Activated CD4-positive, alpha-beta memory T cell treated with anti-CD3 and anti-CD28 coated beads for 36 hours (primary cell): ENCODE measurements around the gene AP1S3. TPM values are rescaled to one million over a fixed set of nuclear protein-coding genes. Genes with fewer than 3 reads are reported as not detected.
"Not testable (repeated sequence)": the region's sequence is repeated elsewhere in the genome, so short reads cannot be mapped to it uniquely, and the experiment has no call there.

Experiments used
- CTCF ChIA-PET: fragments of 350-600 bp; sonication (Branson Sonifier 250); formaldehyde crosslinking; loops from one replicate; lab custom pipeline; 2021; ENCODE audit warnings: antibody characterized with exemption, inconsistent platforms; lab: Charles Lee
- POLR2A ChIA-PET: fragments of 350-600 bp; sonication (Branson Sonifier 250); formaldehyde crosslinking; loops from one replicate; lab custom pipeline; 2021; ENCODE audit warnings: antibody characterized with exemption; lab: Charles Lee
- DNase-seq: peaks from one replicate; pipeline ENCODE4 v3.0.0-alpha.2; 2020
- H3K27ac Mint-ChIP-seq: one replicate; pipeline ENCODE4 v1.8.0; 2021; ENCODE audit warnings: mixed read lengths
- H3K27me3 Mint-ChIP-seq: one replicate; pipeline ENCODE4 v1.8.0; 2021; ENCODE audit warnings: mixed read lengths
- H3K36me3 Mint-ChIP-seq: one replicate; pipeline ENCODE4 v1.8.0; 2021; ENCODE audit warnings: mixed read lengths
- H3K4me1 Mint-ChIP-seq: one replicate; pipeline ENCODE4 v1.8.0; 2021; ENCODE audit warnings: low read depth, mixed read lengths
- H3K4me3 Mint-ChIP-seq: one replicate; pipeline ENCODE4 v1.8.0; 2021; ENCODE audit warnings: mild to moderate bottlenecking, mixed read lengths
- H3K9me3 Mint-ChIP-seq: one replicate; pipeline ENCODE4 v1.8.0; 2021; ENCODE audit warnings: mixed read lengths
- intact Hi-C: fragments of 100-400 bp; cut with micrococcal nuclease; formaldehyde crosslinking; loops from one replicate; pipeline ENCODE4 v1.15.1; 2023
- total RNA-seq, 2 experiments: library from RNA; stranded (reverse); gene quantifications; one replicate each; pipeline ENCODE4 v1.2.3, GENCODE V29; 2021

Gene AP1S3
- total RNA-seq, 2 experiments from 2014 or later: 10.1 to 12.1 TPM

DNA sequence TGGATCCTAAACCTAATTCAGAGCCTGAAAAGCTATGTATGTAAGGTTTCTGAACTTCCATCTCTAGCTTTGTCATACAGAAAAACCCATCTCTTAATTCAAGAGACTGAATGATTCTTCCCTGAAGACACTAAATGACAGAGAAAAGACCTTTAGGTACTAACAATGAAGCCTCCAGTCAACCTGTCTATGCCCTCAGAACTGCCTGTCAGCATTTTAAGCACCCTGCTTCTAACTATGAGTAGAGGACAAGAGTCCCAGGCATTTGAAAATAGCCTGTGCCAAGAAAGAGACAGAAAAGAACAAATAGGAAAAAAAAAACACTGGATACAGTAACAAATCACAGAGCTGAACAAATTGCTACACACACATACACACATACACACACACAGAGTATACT is 48.6 kb downstream of the AP1S3 start:
- no peak overlapping the region for H3K27ac Mint-ChIP-seq
- H3K36me3 Mint-ChIP-seq: no peaks in the 10 kb centered on the region
- no peaks in the 10 kb centered on the region for H3K4me1 Mint-ChIP-seq
- H3K9me3 Mint-ChIP-seq: no peaks in the 10 kb centered on the region
- POLR2A ChIA-PET: interaction anchor here (0.7 kb wide), 1 partner anchor 9 kb away, joined by 4 read pairs; no protein-coding TSS in a partner anchor
- H3K27me3 Mint-ChIP-seq: no peaks in the 10 kb centered on the region
- intact Hi-C loops: no loop called here
- no peak overlapping the region for H3K4me3 Mint-ChIP-seq
- CTCF ChIA-PET: no interaction called here
- DNase-seq: no peak

- H3K27me3 Mint-ChIP-seq, intact Hi-C loops, H3K4me3 Mint-ChIP-seq, H3K27ac Mint-ChIP-seq, H3K36me3 Mint-ChIP-seq, H3K9me3 Mint-ChIP-seq, POLR2A ChIA-PET, CTCF ChIA-PET, DNase-seq, H3K4me1 Mint-ChIP-seq: not testable (repeated sequence)
These were observed 49.3 kb downstream of the AP1S3 start for GRCh38 chr2:223788106-223788505.

GRCh38 chr2:223787358-223787757 is 50.0 kb downstream of the AP1S3 start:
- Mint-ChIP-seq H3K4me1 (no peaks in the 10 kb centered on the region), H3K4me3 (no peak overlapping the region), H3K27me3 (no peaks in the 10 kb centered on the region), H3K36me3 (no peaks in the 10 kb centered on the region), H3K9me3 (no peaks in the 10 kb centered on the region), H3K27ac (no peak overlapping the region)
- CTCF ChIA-PET: no interaction called here
- POLR2A ChIA-PET: no interaction called here
- no peak for DNase-seq
- intact Hi-C loops: no loop called here

DNA sequence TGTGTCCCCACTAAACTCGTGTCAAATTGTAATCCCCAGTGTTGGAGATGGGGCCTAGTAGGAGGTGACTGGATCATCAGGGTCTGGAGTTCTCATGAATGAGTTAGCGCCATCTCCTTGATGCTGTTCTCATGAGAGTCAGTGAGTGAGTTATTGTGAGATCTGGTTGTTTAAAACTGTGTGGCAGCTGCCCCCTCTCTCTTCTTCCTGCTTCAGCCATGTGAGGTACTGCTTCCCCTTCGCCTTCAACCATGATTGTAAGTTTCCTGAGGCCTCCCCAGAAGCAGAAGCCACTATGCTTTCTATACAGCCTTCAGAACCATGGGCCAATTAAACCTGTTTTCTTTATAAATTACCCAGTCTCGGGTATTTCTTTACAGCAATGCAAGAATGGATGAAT is 50.4 kb downstream of the AP1S3 start:
- ChIA-PET CTCF (no interaction called here), POLR2A (interaction anchor here (0.6 kb wide), 1 partner anchor 231 kb away, joined by 3 read pairs; no protein-coding TSS in a partner anchor)
- Mint-ChIP-seq H3K36me3 (no peaks in the 10 kb centered on the region), H3K4me3 (no peak overlapping the region), H3K27ac (no peak overlapping the region), H3K27me3 (no peaks in the 10 kb centered on the region), H3K4me1 (no peaks in the 10 kb centered on the region), H3K9me3 (no peaks in the 10 kb centered on the region)
- intact Hi-C loops: no loop called here
- no peak for DNase-seq

DNA sequence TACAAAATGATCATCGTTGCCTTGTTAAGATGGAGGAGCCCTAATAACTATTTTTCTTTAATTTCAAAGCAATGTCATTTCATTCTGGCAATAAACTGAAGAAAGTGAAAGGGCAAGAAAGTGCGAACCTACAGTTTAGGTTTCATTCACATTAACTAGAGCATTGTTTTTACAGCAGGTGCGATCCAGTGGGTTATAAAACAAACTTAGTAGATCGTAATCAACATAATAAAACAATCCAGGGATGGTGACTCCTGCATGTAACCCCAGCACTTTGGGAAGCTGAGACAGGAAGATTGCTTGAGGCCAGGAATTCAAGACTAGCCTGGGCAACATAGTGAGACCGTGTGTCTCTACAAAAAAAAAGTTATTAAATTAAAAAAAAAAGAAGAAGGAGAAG is 51.1 kb downstream of the AP1S3 start:
- no peaks in the 10 kb centered on the region for H3K36me3 Mint-ChIP-seq
- no peaks in the 10 kb centered on the region for H3K27me3 Mint-ChIP-seq
- H3K27ac Mint-ChIP-seq: no peak overlapping the region
- intact Hi-C loops: no loop called here
- ChIA-PET POLR2A (interaction anchor here (0.6 kb wide), 1 partner anchor 230 kb away, joined by 3 read pairs; no protein-coding TSS in a partner anchor), CTCF (no interaction called here)
- H3K9me3 Mint-ChIP-seq: no peaks in the 10 kb centered on the region
- no peak for DNase-seq
- no peaks in the 10 kb centered on the region for H3K4me1 Mint-ChIP-seq
- H3K4me3 Mint-ChIP-seq: no peak overlapping the region

- ChIA-PET POLR2A (no interaction called here), CTCF (no interaction called here)
- no peak for DNase-seq
- Mint-ChIP-seq H3K4me3 (no peak overlapping the region), H3K27ac (no peak overlapping the region), H3K27me3 (no peaks in the 10 kb centered on the region), H3K4me1 (no peaks in the 10 kb centered on the region), H3K36me3 (no peaks in the 10 kb centered on the region), H3K9me3 (no peaks in the 10 kb centered on the region)
- intact Hi-C loops: loop anchor here (5.0 kb wide), 1 partner anchor 498 kb away; no protein-coding TSS in a partner anchor
These were observed 53.1 kb downstream of the AP1S3 start for GRCh38 chr2:223784221-223784772.

DNA sequence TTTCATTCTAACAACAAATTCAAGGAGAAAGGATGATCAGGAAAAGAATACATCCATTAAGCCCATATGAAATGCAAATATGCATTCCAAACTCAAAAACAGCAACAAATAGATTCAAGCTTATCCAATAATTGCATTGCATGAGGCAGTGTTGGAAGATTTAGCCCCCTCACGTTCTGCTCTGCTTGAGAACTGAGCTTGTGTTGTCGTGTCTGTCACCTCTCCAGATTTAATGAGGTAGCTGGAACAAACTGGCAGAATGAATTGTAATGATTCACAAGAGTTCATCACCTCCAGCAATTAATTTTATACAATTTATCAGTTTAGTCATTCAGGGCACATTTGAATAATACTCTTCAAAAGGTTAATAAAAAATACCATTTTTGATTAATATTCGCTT is 54.8 kb downstream of the AP1S3 start:
- DNase-seq: no peak
- Mint-ChIP-seq H3K4me1 (no peaks in the 10 kb centered on the region), H3K27me3 (no peaks in the 10 kb centered on the region), H3K9me3 (no peaks in the 10 kb centered on the region), H3K36me3 (no peaks in the 10 kb centered on the region), H3K27ac (no peak overlapping the region), H3K4me3 (no peak overlapping the region)
- POLR2A ChIA-PET: no interaction called here
- CTCF ChIA-PET: no interaction called here
- intact Hi-C loops: loop anchor here (5.0 kb wide), 1 partner anchor 500 kb away; no protein-coding TSS in a partner anchor

DNA sequence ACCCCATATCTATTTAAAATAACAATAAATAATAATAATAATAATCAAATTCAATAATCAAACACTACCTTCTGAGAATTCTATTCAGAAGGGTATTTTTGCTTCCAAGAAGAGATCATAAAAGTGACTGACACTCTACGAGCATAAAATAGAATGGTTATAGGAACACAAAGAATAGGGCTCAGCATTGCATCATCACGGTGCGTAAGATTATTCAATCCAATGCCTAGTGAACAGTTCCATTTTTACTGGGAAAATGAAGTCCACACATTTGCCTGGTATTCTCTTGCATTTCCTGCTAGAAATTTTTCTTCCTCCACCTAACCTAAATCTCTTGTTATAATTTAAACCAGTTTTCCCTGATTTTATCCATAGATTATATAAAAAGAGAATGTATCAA is 55.8 kb downstream of the AP1S3 start:
- ChIA-PET CTCF (interaction anchor here (1.8 kb wide), 1 partner anchor 212 kb away, joined by 5 read pairs; no protein-coding TSS in a partner anchor), POLR2A (no interaction called here)
- no peak overlapping the region for H3K27ac Mint-ChIP-seq
- H3K4me3 Mint-ChIP-seq: no peak overlapping the region
- intact Hi-C loops: loop anchor here (5.0 kb wide), 1 partner anchor 501 kb away; no protein-coding TSS in a partner anchor
- DNase-seq: no peak
- no peaks in the 10 kb centered on the region for H3K27me3 Mint-ChIP-seq
- H3K4me1 Mint-ChIP-seq: no peaks in the 10 kb centered on the region
- H3K36me3 Mint-ChIP-seq: no peaks in the 10 kb centered on the region
- no peaks in the 10 kb centered on the region for H3K9me3 Mint-ChIP-seq

GRCh38 chr2:223779877-223780276 is 57.5 kb downstream of the AP1S3 start:
- ChIA-PET CTCF (interaction anchor here (0.6 to 1.8 kb wide), 4 partner anchors 28 to 214 kb away, joined by 3 to 5 read pairs (median 3); no protein-coding TSS in a partner anchor), POLR2A (no interaction called here)
- peaks cover 2% of the 10 kb centered on the region for H3K36me3 Mint-ChIP-seq
- no peaks in the 10 kb centered on the region for H3K4me1 Mint-ChIP-seq
- peak; percentile 66 for DNase-seq
- no peak overlapping the region for H3K4me3 Mint-ChIP-seq
- intact Hi-C loops: loop anchor here (5.0 kb wide), 1 partner anchor 502 kb away; no protein-coding TSS in a partner anchor
- no peaks in the 10 kb centered on the region for H3K9me3 Mint-ChIP-seq
- no peaks in the 10 kb centered on the region for H3K27me3 Mint-ChIP-seq
- H3K27ac Mint-ChIP-seq: no peak overlapping the region

GRCh38 chr2:223774193-223774592 is 63.2 kb downstream of the AP1S3 start:
- Mint-ChIP-seq H3K4me3 (no peak overlapping the region), H3K36me3 (peaks cover 7% of the 10 kb centered on the region), H3K27ac (no peak overlapping the region), H3K27me3 (no peaks in the 10 kb centered on the region), H3K4me1 (no peaks in the 10 kb centered on the region), H3K9me3 (no peaks in the 10 kb centered on the region)
- intact Hi-C loops: no loop called here
- DNase-seq: no peak
- CTCF ChIA-PET: no interaction called here
- POLR2A ChIA-PET: no interaction called here

DNA sequence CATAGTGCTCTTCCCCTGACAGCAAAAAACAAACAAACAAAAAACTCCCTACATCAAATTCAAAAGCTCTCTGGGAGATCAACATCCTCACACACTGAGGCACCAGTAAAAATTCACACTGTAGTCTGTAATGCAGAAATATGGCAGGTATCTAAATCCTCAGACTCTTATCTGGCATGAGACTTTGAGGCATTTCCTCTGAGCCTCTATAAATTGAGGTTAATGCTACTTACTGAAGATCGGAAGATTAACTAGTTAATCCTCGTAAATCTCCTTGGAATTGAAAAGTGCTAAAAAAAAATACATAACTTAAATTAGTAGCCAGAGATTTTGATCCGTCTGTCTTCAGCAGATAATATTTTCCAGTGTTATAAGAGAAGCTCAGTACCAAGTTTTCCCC is 65.0 kb downstream of the AP1S3 start:
- H3K27me3 Mint-ChIP-seq: no peaks in the 10 kb centered on the region
- H3K4me1 Mint-ChIP-seq: no peaks in the 10 kb centered on the region
- H3K9me3 Mint-ChIP-seq: no peaks in the 10 kb centered on the region
- intact Hi-C loops: no loop called here
- DNase-seq: no peak
- H3K4me3 Mint-ChIP-seq: no peak overlapping the region
- H3K27ac Mint-ChIP-seq: no peak overlapping the region
- ChIA-PET POLR2A (no interaction called here), CTCF (interaction anchor here (0.7 to 1.2 kb wide), 2 partner anchors 113 to 198 kb away, joined by 3 read pairs; no protein-coding TSS in a partner anchor)
- peaks cover 7% of the 10 kb centered on the region for H3K36me3 Mint-ChIP-seq

DNA sequence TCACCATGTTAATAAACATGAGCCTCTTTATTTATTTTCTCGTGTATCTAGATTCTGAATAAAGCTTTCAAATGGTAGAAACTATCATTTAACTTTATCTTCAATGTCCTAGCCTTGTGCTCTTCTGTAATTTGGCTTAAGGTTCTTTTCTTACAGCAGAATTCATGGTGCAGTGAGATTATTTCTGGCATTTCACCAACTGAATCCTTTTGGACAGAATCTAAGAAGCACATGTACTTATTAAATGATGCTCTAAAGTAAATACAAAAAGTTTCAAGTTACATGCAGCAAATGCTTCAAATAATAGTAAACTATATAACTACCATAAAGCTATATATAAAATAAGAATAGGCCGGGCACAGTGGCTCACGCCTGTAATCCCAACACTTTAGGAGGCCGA is 65.9 kb downstream of the AP1S3 start:
- CTCF ChIA-PET: no interaction called here
- POLR2A ChIA-PET: no interaction called here
- intact Hi-C loops: no loop called here
- H3K4me3 Mint-ChIP-seq: no peak overlapping the region
- no peak for DNase-seq
- no peaks in the 10 kb centered on the region for H3K9me3 Mint-ChIP-seq
- no peaks in the 10 kb centered on the region for H3K27me3 Mint-ChIP-seq
- H3K4me1 Mint-ChIP-seq: no peaks in the 10 kb centered on the region
- peaks cover 7% of the 10 kb centered on the region for H3K36me3 Mint-ChIP-seq
- H3K27ac Mint-ChIP-seq: no peak overlapping the region

GRCh38 chr2:223768179-223768578 is 69.2 kb downstream of the AP1S3 start:
- DNase-seq: no peak
- ChIA-PET POLR2A (no interaction called here), CTCF (no interaction called here)
- H3K4me3 Mint-ChIP-seq: no peak overlapping the region
- no peaks in the 10 kb centered on the region for H3K27me3 Mint-ChIP-seq
- intact Hi-C loops: no loop called here
- H3K9me3 Mint-ChIP-seq: no peaks in the 10 kb centered on the region
- no peaks in the 10 kb centered on the region for H3K4me1 Mint-ChIP-seq
- H3K36me3 Mint-ChIP-seq: peaks cover 4% of the 10 kb centered on the region
- no peak overlapping the region for H3K27ac Mint-ChIP-seq
